NCI-H748 (cell line): ENCODE measurements around the gene ZNF784.
A peak's percentile ranks its signal among the peaks of the same experiment; 100 is the strongest.

Experiments used
- DNase-seq: peaks from one replicate; lab custom pipeline; 2025; ENCODE audit not compliant: unreplicated experiment; lab: John Stamatoyannopoulos, UW

ZNF784 gene, protein sequence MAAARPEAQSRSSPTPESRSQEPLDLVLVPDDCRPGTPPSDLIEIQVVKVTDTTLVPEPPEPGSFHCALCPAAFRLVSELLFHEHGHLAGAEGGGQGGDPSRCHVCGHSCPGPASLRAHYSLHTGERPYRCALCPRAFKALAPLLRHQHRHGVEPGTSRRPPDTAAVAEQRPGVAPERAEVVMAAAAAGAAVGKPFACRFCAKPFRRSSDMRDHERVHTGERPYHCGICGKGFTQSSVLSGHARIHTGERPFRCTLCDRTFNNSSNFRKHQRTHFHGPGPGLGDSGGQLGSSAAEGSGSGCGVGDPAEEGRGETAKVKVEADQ

DNA sequence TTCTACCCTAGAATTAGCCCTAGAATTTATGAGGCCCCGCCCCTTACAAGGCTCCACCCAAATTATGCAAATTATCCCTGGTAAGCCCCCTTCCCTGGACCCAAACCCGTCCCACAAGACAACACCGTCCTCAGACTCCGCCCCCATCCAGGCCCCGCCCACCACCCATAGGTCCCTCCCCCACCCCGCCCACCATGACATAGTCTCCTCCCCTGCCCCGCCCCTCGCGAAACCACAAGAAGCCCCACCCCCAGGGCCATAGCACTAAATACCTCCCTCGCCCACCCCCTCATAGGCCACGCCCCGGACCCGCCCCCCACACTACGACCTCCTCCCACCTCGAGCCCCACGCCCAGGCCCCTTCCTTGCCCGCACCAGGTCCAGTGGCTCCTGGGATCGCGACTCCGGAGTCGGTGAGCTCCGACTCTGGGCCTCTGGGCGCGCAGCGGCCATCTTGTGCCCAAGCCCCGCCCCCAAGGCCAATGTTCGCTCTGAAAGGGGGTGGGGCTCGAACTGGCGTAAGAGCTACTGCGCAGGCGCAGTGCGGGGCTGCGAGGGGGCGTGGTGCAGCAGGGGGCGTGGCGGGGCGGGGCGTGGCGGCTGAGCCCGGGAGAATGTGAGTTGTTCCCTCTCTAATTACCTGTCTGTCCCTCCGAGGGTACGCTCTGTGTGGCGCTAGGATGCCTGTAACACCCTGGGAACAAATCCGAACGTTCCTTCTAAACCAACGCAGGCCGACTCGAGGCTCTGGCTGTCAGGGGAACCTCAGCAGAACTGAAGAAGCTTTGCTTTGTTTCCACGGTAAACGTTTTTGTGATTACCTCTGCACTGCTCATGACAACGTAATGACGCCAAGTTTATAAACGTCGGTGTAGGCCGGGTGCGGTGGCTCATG, at the start of gene ZNF784:
TSS of gene ZNF784 (minus strand) at position 458 of the 895 bp plus-strand sequence. CDS start at position 453, 5 bp downstream.
- DNase-seq = peak; percentile 95

- DNase-seq = no peak
Measured at GRCh38 chr19:55673889-55674288, 49.5 kb upstream of the ZNF784 start.

- no peak for DNase-seq
Measured at GRCh38 chr19:55673465-55673864, 49.1 kb upstream of the ZNF784 start.

DNA sequence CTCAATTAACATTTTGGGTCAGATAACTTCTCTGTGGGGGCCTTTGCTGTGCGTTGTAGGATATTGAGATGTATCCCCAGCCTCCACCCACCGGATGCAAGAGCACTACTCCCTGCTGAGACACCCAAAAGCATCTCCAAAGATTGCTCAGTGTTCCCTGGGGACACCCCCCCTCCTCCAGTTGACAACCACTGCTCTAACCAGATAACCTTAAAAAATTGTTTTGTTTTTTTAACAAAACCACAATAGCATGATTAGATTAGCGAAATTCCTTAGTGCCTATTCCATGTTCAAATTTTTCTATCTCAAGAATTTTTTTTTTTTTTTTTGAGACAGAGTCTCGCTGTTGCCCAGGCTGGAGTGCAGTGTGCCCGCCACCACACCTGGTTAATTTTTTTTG, 48.1 kb upstream of the ZNF784 start:
- DNase-seq = no peak

DNA sequence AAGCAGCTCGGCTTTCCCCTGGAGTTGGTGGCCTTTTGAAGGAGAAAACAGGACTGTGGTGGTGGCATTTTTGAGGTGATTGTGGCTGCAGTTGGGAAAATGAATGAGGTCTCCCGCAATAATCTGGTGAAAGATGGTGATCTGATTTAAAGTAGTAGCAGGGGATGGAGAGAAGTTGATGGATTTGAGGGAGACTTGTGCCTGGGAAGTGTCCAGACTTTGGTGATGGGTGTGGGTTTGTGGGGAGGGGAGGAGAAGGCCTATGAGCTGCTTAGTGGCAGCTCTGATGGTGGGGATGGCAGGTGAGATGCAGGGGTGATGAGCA, 46.6 kb upstream of the ZNF784 start:
- DNase-seq = no peak

DNA sequence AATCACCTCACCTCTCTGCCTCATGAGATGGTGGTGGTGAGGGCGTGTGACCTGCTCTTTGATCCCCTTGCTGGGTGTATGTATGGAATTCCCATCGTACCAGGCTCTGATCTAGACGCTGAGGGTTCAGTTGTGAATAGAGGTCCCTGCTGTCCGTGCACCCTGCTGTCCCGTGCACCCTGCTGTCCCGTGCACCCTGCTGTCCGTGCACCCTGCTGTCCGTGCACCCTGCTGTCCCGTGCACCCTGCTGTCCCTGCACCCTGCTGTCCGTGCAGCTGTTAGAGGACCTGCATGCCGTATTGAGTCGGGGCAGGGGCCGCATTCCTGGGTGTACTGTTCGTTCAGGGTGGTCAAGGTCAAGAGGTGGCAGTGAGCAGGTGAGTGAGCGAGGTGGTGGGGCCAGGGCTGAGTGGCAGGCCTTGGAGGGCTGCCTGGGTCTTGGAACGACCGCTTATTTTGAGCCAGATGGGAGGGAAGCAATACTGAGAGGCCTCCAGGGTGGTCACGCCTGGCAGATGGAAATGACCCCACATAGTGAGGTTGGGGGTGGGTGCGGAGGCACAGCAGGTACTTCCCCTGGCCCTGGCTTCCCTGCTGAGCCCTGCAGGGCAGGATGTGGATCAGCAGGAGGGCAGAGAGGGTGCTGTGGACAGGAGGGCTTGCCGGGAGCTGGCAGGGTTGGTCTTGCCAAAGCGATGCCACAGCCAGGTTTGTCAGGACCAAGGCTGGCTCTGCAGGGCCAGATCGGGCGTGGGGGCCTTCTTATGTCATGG, 46.1 kb upstream of the ZNF784 start:
- DNase-seq = peak; percentile 27

DNA sequence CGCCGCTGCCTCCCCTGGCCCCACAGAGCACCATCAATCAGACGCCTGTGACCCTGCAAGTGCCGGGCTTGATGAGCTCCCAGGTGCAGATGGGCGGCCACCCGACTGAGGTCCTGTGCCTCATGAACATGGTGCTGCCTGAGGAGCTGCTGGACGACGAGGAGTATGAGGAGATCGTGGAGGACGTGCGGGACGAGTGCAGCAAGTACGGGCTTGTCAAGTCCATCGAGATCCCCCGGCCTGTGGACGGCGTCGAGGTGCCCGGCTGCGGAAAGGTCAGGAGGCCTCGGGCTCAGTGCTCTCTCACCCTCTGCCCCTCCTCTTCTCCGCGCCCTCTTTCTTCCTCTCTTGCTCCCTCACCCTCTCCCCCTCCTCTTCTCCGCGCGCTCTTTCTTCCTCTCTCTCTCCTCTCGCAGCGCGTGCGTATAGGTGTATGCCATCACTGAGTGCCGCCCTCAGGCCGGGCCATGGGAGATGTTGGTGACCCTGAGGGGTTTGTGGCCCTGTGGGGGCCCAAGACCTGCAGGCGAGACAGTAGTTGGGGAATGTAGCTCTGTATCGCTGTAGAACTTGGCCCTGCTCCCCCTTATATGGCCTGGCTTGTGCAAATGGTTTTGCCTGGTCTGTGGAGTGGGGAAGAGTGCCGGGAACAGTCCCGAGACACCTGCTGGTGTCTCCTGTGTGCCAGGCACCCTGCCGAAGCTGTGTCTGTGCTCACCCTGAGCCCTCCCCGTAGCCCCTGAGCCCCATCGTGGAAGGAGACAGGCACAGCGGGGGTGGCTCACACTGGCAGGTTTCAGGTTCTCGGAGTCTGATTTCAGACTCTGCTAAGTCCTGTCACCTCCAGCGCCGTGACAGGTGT, 45.3 kb upstream of the ZNF784 start:
- no peak for DNase-seq

DNA sequence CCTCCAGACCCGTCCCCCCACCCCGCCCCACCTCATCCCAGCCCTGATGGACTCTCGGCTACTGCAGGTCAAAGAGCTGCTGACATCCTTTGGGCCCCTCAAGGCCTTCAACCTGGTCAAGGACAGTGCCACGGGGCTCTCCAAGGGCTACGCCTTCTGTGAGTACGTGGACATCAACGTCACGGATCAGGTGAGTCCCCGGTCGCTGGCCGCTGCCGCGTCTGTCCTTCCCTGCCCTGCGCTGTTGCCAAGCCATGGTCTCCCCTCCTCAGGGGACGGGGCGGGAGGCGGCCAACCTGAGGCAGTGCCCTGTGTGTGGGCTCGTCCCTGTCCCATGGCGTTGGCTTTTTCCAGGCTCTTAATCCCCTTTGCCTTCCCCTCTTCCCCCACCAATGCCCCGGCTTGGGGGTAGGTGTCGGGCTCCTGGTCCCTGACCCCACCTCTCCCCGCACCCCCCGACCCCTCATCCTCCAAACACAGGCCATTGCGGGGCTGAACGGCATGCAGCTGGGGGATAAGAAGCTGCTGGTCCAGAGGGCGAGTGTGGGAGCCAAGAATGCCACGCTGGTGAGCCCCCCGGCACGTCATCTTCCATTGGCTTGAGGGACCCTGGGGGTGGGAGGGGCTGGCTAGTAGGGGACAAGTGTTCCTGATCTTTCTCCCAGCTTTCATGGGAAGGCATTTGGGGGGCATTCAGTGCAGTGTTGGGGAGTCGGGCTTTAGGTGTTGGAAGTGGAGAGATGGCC, 44.4 kb upstream of the ZNF784 start:
- DNase-seq = no peak

- no peak for DNase-seq
Measured at GRCh38 chr19:55667958-55668357, 43.6 kb upstream of the ZNF784 start.

DNA sequence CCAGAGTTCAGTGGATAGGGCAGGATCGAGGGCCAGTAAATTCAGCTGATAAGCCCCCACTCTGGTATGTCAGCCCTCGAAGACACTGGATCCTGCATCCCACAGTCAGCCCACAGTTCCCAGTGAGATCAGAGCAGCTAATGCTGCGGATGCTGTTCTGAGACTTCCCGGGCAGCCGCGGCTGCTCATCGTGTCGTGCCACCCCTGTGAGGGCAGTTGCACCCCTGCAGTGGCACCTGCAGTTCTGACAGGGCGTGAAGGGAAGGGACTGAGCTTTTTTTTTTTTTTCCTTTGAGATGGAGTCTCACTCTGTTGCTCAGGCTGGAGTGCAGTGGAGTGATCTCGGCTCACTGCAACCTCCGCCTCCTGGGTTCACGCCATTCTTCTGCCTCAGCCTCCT, 43.1 kb upstream of the ZNF784 start:
- no peak for DNase-seq

DNA sequence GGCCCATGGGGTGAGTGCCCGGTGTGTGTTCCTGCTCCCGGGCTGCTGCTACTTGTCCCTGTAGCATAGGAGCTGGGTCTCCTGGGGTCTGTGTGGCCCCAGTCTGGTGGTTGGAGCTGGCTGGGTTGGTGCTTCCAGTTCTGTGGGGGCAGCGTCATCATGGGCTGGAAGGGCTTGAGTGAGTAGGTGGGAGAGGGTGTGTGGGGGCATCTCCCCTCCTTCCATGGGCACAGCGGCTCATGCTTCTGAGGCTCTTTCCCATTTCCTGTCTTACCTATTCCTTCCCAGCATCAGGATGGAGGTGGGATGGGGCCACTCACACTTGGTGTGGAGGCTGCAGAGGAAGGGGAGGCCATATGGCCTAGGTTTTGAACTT, 42.6 kb upstream of the ZNF784 start:
- no peak for DNase-seq

- no peak for DNase-seq
Measured at GRCh38 chr19:55666343-55667005, 42.1 kb upstream of the ZNF784 start.

GRCh38 chr19:55663846-55664536, 39.6 kb upstream of the ZNF784 start:
- DNase-seq = no peak

DNA sequence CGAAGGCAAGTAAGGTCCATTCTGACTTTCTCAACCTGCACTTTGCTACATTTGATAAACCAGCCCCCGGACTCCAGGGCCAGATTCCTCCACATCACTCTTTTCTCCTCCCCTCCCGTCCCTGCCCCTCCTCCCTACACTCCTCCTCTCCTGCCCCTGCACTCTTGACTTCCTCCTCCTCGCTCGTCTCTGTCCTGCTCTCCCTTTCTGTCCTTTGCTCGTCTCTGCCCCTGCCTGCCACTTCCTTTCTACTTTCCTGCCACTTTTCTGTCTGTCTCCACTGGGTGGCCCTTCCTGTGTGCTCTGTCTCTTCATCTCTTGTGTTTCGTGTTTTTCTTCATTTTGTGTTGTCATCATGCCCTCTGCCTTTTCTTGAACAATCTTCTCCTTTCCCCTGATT, 37.5 kb upstream of the ZNF784 start:
- no peak for DNase-seq

- no peak for DNase-seq
Measured at GRCh38 chr19:55660991-55661390, 36.6 kb upstream of the ZNF784 start.

DNA sequence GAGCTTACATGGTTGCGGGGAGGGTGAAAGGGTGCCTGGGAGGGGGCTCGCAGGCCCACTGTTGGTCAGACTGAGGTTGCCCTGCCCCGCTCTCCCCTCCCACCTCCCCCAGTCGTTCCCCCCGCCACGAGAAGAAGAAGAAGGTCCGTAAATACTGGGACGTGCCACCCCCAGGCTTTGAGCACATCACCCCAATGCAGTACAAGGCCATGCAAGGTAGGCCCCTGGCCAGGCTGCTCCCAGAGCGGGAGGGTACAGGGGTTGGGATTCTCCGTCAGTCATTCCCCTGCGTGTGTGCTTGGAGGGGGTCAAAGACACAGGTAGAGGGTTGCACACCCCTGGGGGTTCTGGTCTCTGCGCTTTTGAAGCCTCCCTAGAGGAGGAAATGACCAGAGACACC, 36.0 kb upstream of the ZNF784 start:
- no peak for DNase-seq

DNA sequence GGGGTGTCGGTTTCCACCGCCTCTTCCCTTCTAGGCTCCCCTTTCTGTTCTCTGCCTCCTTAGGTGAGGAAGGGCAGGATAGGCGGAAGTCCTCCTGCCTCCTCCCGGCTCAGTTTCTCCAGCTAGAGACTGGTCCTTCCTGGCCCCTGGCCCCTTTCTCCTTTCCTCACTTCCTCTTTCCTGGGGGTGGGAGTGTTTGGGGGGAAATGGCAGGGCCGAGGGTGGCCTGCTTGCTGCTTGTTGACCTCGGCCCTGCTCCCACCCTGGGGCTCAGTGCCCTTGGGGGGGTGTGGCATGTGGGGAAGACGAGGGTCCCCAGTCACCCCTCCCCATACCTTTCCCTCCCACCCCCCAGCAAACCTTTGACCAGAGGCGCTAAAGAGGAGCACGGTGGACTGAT, 35.5 kb upstream of the ZNF784 start:
- DNase-seq = no peak

- DNase-seq = no peak
Measured at GRCh38 chr19:55658846-55659459, 34.6 kb upstream of the ZNF784 start.
